Transverse colon (tissue), 4 donors: ENCODE data around the gene IGSF21. TPM values are rescaled to one million over a fixed set of nuclear protein-coding genes. Genes with fewer than 3 reads are reported as not detected.

ENCODE experiments used
- DNase-seq: peaks from one replicate; pipeline ENCODE4 v3.0.0-alpha.2; 2019
- H3K27ac ChIP-seq, 4 donors: fragments of 200-600 bp; sonication (generic); 2 replicates each; pipeline ENCODE4 v1.5.1; 2016 to 2018; ENCODE audit warnings: inconsistent platforms in 4 of 4
- H3K27me3 ChIP-seq: fragments of 200-600 bp; sonication (generic); 2 replicates; pipeline ENCODE4 v1.5.1; 2017; ENCODE audit warnings: inconsistent platforms
- H3K36me3 ChIP-seq, 4 donors: fragments of 200-600 bp; sonication (generic); 2 replicates each; pipeline ENCODE4 v1.5.1; 2017 to 2019; ENCODE audit warnings: inconsistent platforms in 4 of 4
- H3K4me1 ChIP-seq, 4 donors: fragments of 200-600 bp; sonication (generic); 2 replicates each; pipeline ENCODE4 v1.5.1; 2017 to 2020; ENCODE audit warnings: inconsistent platforms in 4 of 4
- H3K4me3 ChIP-seq, 4 donors: fragments of 200-600 bp; sonication (generic); 1 replicate in 1 of 4; 2 replicates in 3 of 4; pipeline versions ENCODE4 v1.5.1 to v1.6.1; 2017 to 2019; ENCODE audit warnings: inconsistent platforms in 4 of 4
- H3K9me3 ChIP-seq, 2 donors: fragments of 200-600 bp; sonication (generic); 2 replicates each; pipeline ENCODE4 v1.5.1; 2017 to 2019; ENCODE audit warnings: inconsistent platforms in 2 of 2
- EP300 ChIP-seq: sonication (generic); formaldehyde crosslinking; IDR thresholded peaks from one replicate; pipeline ENCODE4 v1.6.1; 2017; ENCODE audit warnings: antibody characterized with exemption, low read depth
- POLR2A ChIP-seq: fragments of 450-650 bp; IDR thresholded peaks from one replicate; pipeline ENCODE4 v1.6.1; 2016; ENCODE audit warnings: antibody characterized with exemption, mild to moderate bottlenecking, moderate library complexity
- POLR2AphosphoS5 ChIP-seq, 3 donors: sonication (generic); formaldehyde crosslinking; IDR thresholded peaks; one replicate each; pipeline ENCODE4 v1.6.1; 2016; ENCODE audit warnings: antibody characterized with exemption in 3 of 3
- WGBS, 2 donors: methylation state at CpG; one replicate each; pipeline ENCODE4 v1.1.5; 2018; ENCODE audit warnings: low coverage in 1 of 2; 5-methylcytosine and 5-hydroxymethylcytosine counted together
- in situ Hi-C, 4 donors: fragments of 200-750 bp; cut with MboI; loops; one replicate each; pipeline versions ENCODE4 v1.15.0 to v1.15.1; 2017; ENCODE audit warnings: low sequenced_read_pairs in 3 of 4, low pct_ligation_motif_present in 1 of 4, low pct_unique_long_range_greater_than_20kb in 1 of 4
- intact Hi-C: fragments of 100-400 bp; cut with DNase I; formaldehyde crosslinking; loops from one replicate; pipeline ENCODE4 v1.15.1; 2023; ENCODE audit warnings: low total_unique reads
- total RNA-seq, 4 donors: library from RNA; depleted of rRNA; stranded (reverse); fragments of >200 nt; gene quantifications; one replicate each; pipeline ENCODE4 v1.1.0, GENCODE V29; 2016
- TF ChIP-seq, protein P1 (sequence below), 5 experiments: fragments of 200-600 bp in 3 of 5; fragments of 450-650 bp in 2 of 5; sonication (generic) in 3 of 5; IDR thresholded peaks; 1 replicate in 2 of 5; 2 replicates in 3 of 5; pipeline ENCODE4 v1.5.1; 2016 to 2017; ENCODE audit warnings: antibody characterized with exemption in 5 of 5, inconsistent platforms in 3 of 5, mild to moderate bottlenecking in 2 of 5, moderate library complexity in 1 of 5

The IGSF21 gene
- total RNA-seq, 4 donors from 2014 or later, result 1.1 to 6.8 (median 1.6) TPM; not detected in 1

DNA sequence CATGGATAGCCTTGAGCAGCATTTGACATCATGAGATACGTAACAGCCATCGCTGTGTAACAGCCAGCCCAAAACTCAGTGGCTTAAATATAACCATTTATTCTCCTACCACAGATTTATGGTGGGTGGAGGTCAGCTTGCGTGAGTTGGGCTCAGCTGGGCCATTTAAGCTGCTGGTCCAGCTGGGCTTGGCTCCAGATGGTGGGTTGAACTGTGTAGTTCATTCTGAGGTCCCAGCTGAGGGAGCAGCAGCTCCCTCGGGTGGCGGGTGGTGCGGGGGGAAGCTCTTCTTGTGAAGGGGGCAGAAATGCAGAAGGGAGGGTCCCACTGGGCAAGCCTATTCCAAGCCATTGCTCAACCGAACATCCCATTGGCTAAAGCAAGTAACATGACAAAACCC, 75.9 kb downstream of the IGSF21 start:
- TF ChIP-seq, protein P1, sequence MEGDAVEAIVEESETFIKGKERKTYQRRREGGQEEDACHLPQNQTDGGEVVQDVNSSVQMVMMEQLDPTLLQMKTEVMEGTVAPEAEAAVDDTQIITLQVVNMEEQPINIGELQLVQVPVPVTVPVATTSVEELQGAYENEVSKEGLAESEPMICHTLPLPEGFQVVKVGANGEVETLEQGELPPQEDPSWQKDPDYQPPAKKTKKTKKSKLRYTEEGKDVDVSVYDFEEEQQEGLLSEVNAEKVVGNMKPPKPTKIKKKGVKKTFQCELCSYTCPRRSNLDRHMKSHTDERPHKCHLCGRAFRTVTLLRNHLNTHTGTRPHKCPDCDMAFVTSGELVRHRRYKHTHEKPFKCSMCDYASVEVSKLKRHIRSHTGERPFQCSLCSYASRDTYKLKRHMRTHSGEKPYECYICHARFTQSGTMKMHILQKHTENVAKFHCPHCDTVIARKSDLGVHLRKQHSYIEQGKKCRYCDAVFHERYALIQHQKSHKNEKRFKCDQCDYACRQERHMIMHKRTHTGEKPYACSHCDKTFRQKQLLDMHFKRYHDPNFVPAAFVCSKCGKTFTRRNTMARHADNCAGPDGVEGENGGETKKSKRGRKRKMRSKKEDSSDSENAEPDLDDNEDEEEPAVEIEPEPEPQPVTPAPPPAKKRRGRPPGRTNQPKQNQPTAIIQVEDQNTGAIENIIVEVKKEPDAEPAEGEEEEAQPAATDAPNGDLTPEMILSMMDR (IDR thresholded peaks at IDR 0.05), result no peak
- no peak for TF ChIP-seq EP300
- no peak for TF ChIP-seq POLR2A
- TF ChIP-seq POLR2AphosphoS5 (IDR thresholded peaks at IDR 0.05), result no peak
- no peaks in the 10 kb centered on the region for H3K4me1 ChIP-seq
- no peak overlapping the region for H3K4me3 ChIP-seq
- H3K9me3 ChIP-seq, result no peaks in the 10 kb centered on the region
- no peak overlapping the region for H3K27ac ChIP-seq
- in situ Hi-C loops, result no loop called here
- peaks cover 19% of the 10 kb centered on the region for H3K27me3 ChIP-seq
- no peak for DNase-seq
- H3K36me3 ChIP-seq, result no peaks in the 10 kb centered on the region
- intact Hi-C loops, result no loop called here
- WGBS, 2 donors, result 80% methylated on average over 7 of the region's 7 CpGs; no CpG with 5 or more reads in 1 of the 2 donors

DNA sequence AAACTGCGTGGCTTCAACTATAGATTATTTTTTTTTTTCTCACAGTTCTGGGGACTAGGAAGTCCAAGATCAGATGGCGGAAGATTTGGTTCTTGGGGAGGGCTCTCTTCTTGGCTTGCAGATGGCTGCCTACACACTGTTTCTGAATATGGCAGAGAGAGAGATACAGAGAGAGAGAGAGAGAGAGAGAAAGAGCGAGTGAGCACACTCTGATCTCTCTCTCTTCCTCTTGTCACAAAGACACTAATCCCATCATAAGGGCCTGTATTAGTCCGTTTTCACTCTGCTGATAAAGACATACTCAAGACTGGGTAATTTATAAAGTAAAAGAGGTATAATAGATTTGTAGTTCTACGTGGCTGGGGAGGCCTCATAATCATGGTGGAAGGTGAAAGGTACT, 79.5 kb downstream of the IGSF21 start:
- no peak for DNase-seq
- intact Hi-C loops (no loop called here), in situ Hi-C loops (no loop called here)
- Histone ChIP-seq H3K27me3 (peaks cover 24% of the 10 kb centered on the region), H3K9me3 (no peaks in the 10 kb centered on the region), H3K27ac (no peak overlapping the region), H3K4me1 (no peaks in the 10 kb centered on the region), H3K36me3 (no peaks in the 10 kb centered on the region), H3K4me3 (no peak overlapping the region)
- WGBS, 2 donors, result 64 to 68% methylated on average over 3 to 5 of the region's 5 CpGs
- no peak for TF ChIP-seq POLR2AphosphoS5 (IDR thresholded peaks at IDR 0.05)
- TF ChIP-seq POLR2A, result no peak

DNA sequence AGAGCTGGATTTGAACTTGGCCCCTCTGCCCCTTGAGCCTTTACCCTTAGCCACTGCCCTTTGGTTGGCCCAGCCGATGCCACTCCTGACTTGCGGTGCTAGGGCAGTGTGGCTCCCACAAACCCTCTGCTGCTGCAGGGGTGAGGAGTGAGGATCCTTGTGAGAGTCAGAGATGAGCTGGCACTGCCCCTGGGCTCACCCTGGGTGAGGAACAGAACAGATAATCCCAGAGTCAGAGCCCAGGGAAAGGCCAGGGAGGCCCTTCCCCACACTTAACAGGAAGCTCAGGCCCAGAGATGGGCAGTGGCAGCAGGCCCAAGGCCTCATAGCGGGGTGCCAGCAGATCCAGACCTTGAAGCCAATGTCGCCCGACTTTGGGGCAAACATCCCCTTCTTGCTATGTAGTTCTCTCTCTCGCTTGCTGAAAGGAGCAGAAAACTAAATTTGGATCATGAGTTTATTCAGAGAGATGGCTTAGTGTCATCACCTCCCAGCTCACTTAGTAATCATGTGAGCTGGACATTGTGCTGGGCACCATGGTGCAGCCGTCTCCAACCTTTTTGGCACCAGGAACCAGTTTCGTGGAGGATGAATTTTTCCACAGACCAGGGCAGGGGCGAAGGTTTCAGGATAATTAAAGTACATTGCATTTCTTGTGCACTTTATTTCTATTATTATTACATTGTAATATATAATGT, 81.4 kb downstream of the IGSF21 start:
- no peaks in the 10 kb centered on the region for H3K9me3 ChIP-seq
- intact Hi-C loops, result no loop called here
- 84% methylated on average over 9 of the region's 9 CpGs; no CpG with 5 or more reads in 1 of the 2 donors for WGBS, 2 donors
- H3K4me3 ChIP-seq, result no peak overlapping the region
- H3K36me3 ChIP-seq, result no peaks in the 10 kb centered on the region
- in situ Hi-C loops, result no loop called here
- H3K4me1 ChIP-seq, result no peaks in the 10 kb centered on the region
- H3K27me3 ChIP-seq, result peaks cover 19% of the 10 kb centered on the region
- no peak for DNase-seq
- no peak for TF ChIP-seq EP300
- no peak overlapping the region for H3K27ac ChIP-seq

DNA sequence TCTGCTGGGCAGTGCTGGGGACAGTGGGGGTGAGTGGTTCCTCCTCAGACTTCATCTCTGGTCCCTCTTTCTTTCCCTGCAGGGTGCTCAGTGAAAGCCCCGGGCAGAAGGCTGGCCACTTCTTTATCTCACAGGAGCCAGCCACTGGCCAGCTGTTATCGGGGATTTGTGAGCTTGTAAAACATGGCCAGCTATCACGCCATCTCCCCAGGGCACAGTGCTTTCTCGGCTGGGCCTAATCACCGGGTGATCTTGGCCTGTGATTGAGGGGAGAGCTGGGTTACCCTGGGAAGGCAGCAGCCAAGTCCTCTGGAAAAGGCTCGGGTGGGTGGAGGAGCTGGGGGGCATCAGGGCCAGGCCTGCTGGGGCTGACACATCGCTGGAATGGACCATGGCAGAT, 83.0 kb downstream of the IGSF21 start:
- intact Hi-C loops (no loop called here), in situ Hi-C loops (no loop called here)
- no peaks in the 10 kb centered on the region for H3K36me3 ChIP-seq
- H3K27me3 ChIP-seq, result peaks cover 21% of the 10 kb centered on the region
- TF ChIP-seq POLR2A, result no peak
- H3K4me3 ChIP-seq, result no peak overlapping the region
- no peaks in the 10 kb centered on the region for H3K4me1 ChIP-seq
- H3K9me3 ChIP-seq, result no peaks in the 10 kb centered on the region
- no peak for DNase-seq
- WGBS, 2 donors, result 48% methylated on average over 7 of the region's 7 CpGs; no CpG with 5 or more reads in 1 of the 2 donors
- H3K27ac ChIP-seq, result no peak overlapping the region

DNA sequence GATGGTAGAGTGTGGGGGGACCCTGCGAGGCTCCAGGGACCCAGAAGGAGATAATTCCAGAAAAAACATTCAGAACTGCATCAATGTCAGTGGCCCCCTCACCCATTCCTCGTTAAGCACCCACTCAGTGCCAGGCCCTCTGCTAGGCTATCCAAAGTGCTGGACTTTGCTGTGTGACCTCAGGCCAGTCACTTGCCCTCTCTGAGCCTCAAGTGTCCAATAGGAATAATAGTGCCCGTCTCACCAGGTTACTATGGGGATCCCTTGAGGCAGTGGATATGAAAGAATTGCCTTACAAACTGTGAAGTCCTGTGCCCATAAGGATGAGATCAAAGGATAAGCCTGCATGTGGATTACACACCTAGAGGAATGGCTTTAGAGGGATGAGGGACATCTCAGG, 83.4 kb downstream of the IGSF21 start:
- in situ Hi-C loops, result no loop called here
- 68% methylated on average over 3 of the region's 3 CpGs; no CpG with 5 or more reads in 1 of the 2 donors for WGBS, 2 donors
- Histone ChIP-seq H3K27ac (no peak overlapping the region), H3K9me3 (no peaks in the 10 kb centered on the region), H3K4me3 (no peak overlapping the region), H3K27me3 (peaks cover 25% of the 10 kb centered on the region), H3K4me1 (no peaks in the 10 kb centered on the region), H3K36me3 (no peaks in the 10 kb centered on the region)
- DNase-seq, result no peak
- TF ChIP-seq EP300, result no peak
- no peak for TF ChIP-seq POLR2AphosphoS5 (IDR thresholded peaks at IDR 0.05)
- TF ChIP-seq, protein P1 (IDR thresholded peaks at IDR 0.05), result no peak
- TF ChIP-seq POLR2A, result no peak
- intact Hi-C loops, result no loop called here
